HCT116 (cell line): Measurements from ENCODE around the gene OR52R1. TPM values are rescaled to one million over a fixed set of nuclear protein-coding genes. Genes with fewer than 3 reads are reported as not detected.

Source experiments
- ATAC-seq: fragments of 200-7000 bp; cut with Tn5 transposase; 2 replicates; pipeline ENCODE4 v1.9.1; 2020; ENCODE audit warnings: mild to moderate bottlenecking, moderate library complexity
- BruUV-seq: library from RNA; stranded (reverse); fragments of 400-500 nt; replicated peaks from 2 replicates; lab custom pipeline; 2021; lab: Mats Ljungman, UMichigan
- CTCF ChIA-PET: fragments of 300-600 bp; sonication (Branson Sonifier 250); formaldehyde crosslinking; loops from one replicate; lab custom pipeline; 2021; ENCODE audit warnings: antibody characterized with exemption; lab: Charles Lee
- POLR2A ChIA-PET: fragments of 300-600, 350-600 bp; sonication (Branson Sonifier 250); formaldehyde crosslinking; loops from one replicate; lab custom pipeline; 2021; ENCODE audit warnings: antibody characterized with exemption; lab: Charles Lee
- RAD21 ChIA-PET, 2 experiments: fragments of 300-600 bp; sonication (Branson Sonifier 250); formaldehyde crosslinking; loops; one replicate each; lab custom pipeline; 2023; ENCODE audit warnings: low total read pairs in 2 of 2; ENCODE audit not compliant: uncharacterized antibody in 2 of 2, unreplicated experiment in 2 of 2, low non-redundant PET in 1 of 2; lab: Charles Lee
- DNase-seq: peaks from one replicate; pipeline ENCODE4 v3.0.0-alpha.2; 2010; ENCODE audit warnings: low read depth, low spot score
- H2AFZ ChIP-seq: fragments of 200-600 bp; shearing (Covaris generic), sonication (generic); 2 replicates; pipeline ENCODE4 v1.6.1; 2017; ENCODE audit warnings: low read depth, mixed run types, mixed read lengths, antibody characterized with exemption, low read length; ENCODE audit not compliant: poor library complexity, severe bottlenecking
- H3K27ac ChIP-seq: 2 replicates; pipeline ENCODE4 v1.5.1; 2012; ENCODE audit warnings: low read depth, low read length
- H3K27me3 ChIP-seq: fragments of 200-600 bp; sonication (generic); 2 replicates; pipeline ENCODE4 v1.6.1; 2016; ENCODE audit warnings: mixed run types, low read length, mixed read lengths; ENCODE audit not compliant: insufficient read depth
- H3K36me3 ChIP-seq, 2 experiments: fragments of 200-500 bp in 1 of 2; fragments of 200-600 bp in 1 of 2; sonication (Bioruptor generic) in 1 of 2; sonication (generic) in 1 of 2; 2 replicates each; pipeline versions ENCODE4 v1.5.1 to v1.6.1; 2014 to 2016; ENCODE audit warnings: low read length in 2 of 2, inconsistent platforms in 1 of 2, mixed read lengths in 1 of 2, mixed run types in 1 of 2; ENCODE audit not compliant: insufficient read depth in 2 of 2, control insufficient read depth in 1 of 2
- H3K4me1 ChIP-seq, 2 experiments: fragments of 200-600 bp in 1 of 2; sonication (generic) in 1 of 2; 2 replicates each; pipeline versions ENCODE4 v1.5.1 to v1.6.1; 2012 to 2017; ENCODE audit warnings: low read length in 2 of 2, inconsistent platforms in 1 of 2, mild to moderate bottlenecking in 1 of 2, mixed read lengths in 1 of 2, mixed run types in 1 of 2, moderate library complexity in 1 of 2; ENCODE audit not compliant: insufficient read depth in 2 of 2, control insufficient read depth in 1 of 2
- H3K4me2 ChIP-seq: fragments of 200-600 bp; sonication (generic); 2 replicates; pipeline ENCODE4 v1.6.1; 2017; ENCODE audit warnings: mixed run types, low read length, mixed read lengths
- H3K4me3 ChIP-seq, 2 experiments: fragments of 200-600 bp in 1 of 2; sonication (generic) in 1 of 2; replicated peaks in 1 of 2; 2 replicates each; pipeline ENCODE4 v1.5.1; 2011 to 2016; ENCODE audit warnings: low read length in 2 of 2, control low read depth in 1 of 2, low read depth in 1 of 2, mild to moderate bottlenecking in 1 of 2, mixed read lengths in 1 of 2, mixed run types in 1 of 2
- H3K79me2 ChIP-seq: fragments of 200-600 bp; sonication (generic); 2 replicates; pipeline ENCODE4 v1.6.1; 2017; ENCODE audit warnings: mild to moderate bottlenecking, mixed run types, low read length, moderate library complexity, mixed read lengths; ENCODE audit not compliant: insufficient read depth
- H3K9ac ChIP-seq: fragments of 200-600 bp; sonication (generic); 2 replicates; pipeline ENCODE4 v1.6.1; 2016; ENCODE audit warnings: low read length, mixed read lengths
- H3K9me2 ChIP-seq: fragments of 200-600 bp; sonication (generic), shearing (Covaris generic); 2 replicates; pipeline ENCODE4 v1.6.1; 2017; ENCODE audit warnings: mixed run types, mild to moderate bottlenecking, moderate library complexity; ENCODE audit not compliant: insufficient read depth
- H3K9me3 ChIP-seq, 2 experiments: fragments of 200-500 bp in 1 of 2; fragments of 200-600 bp in 1 of 2; sonication (Bioruptor generic) in 1 of 2; sonication (generic) in 1 of 2; 2 replicates each; pipeline ENCODE4 v1.6.1; 2014 to 2017; ENCODE audit warnings: low read length in 2 of 2, mixed read lengths in 2 of 2, inconsistent platforms in 1 of 2, low read depth in 1 of 2, mild to moderate bottlenecking in 1 of 2, mixed run types in 1 of 2, moderate library complexity in 1 of 2; ENCODE audit not compliant: control insufficient read depth in 1 of 2, insufficient read depth in 1 of 2
- H4K20me1 ChIP-seq: fragments of 200-600 bp; sonication (generic), shearing (Covaris generic); 2 replicates; pipeline ENCODE4 v1.6.1; 2017; ENCODE audit warnings: mixed run types, mild to moderate bottlenecking, moderate library complexity; ENCODE audit not compliant: insufficient read depth
- CBX3 ChIP-seq: IDR thresholded peaks from 2 replicates; pipeline ENCODE4 v1.6.1; 2012; ENCODE audit warnings: low read depth
- EGR1 ChIP-seq: IDR thresholded peaks from 2 replicates; pipeline ENCODE4 v1.6.1; 2012; ENCODE audit warnings: low read depth
- ELF1 ChIP-seq: IDR thresholded peaks from 2 replicates; pipeline ENCODE4 v1.6.1; 2012; ENCODE audit warnings: low read depth, borderline replicate concordance
- EZH2 ChIP-seq: fragments of 200-600 bp; sonication (generic); IDR thresholded peaks from 2 replicates; pipeline ENCODE4 v1.6.1; 2017; ENCODE audit warnings: antibody characterized with exemption, mixed run types
- EZH2phosphoT487 ChIP-seq: fragments of 200-600 bp; IDR thresholded peaks from 2 replicates; pipeline ENCODE4 v1.6.1; 2018; ENCODE audit warnings: antibody characterized with exemption, borderline replicate concordance
- FOSL1 ChIP-seq: IDR thresholded peaks from 2 replicates; pipeline ENCODE4 v1.6.1; 2012; ENCODE audit warnings: low read depth
- JUND ChIP-seq: IDR thresholded peaks from 2 replicates; pipeline ENCODE4 v1.6.1; 2012
- POLR2A ChIP-seq: IDR thresholded peaks from 2 replicates; pipeline ENCODE4 v1.7.0; 2011; ENCODE audit warnings: borderline replicate concordance; ENCODE audit not compliant: insufficient read depth, insufficient read length; ENCODE audit errors: extremely low read depth
- POLR2AphosphoS5 ChIP-seq: IDR thresholded peaks from 2 replicates; pipeline ENCODE4 v1.6.1; 2011; ENCODE audit warnings: mild to moderate bottlenecking, low read depth, low read length, moderate library complexity
- RAD21 ChIP-seq: IDR thresholded peaks from 2 replicates; pipeline ENCODE4 v1.6.1; 2012; ENCODE audit warnings: low read depth, mild to moderate bottlenecking
- SIN3A ChIP-seq: IDR thresholded peaks from 2 replicates; pipeline ENCODE4 v1.6.1; 2012; ENCODE audit warnings: low read depth
- SP1 ChIP-seq: IDR thresholded peaks from 2 replicates; pipeline ENCODE4 v1.6.1; 2012; ENCODE audit warnings: low read depth
- TCF7L2 ChIP-seq: IDR thresholded peaks from 2 replicates; pipeline ENCODE4 v1.7.0; 2011; ENCODE audit warnings: borderline replicate concordance, inconsistent platforms; ENCODE audit not compliant: insufficient read depth, insufficient read length; ENCODE audit errors: extremely low read depth
- YY1 ChIP-seq: IDR thresholded peaks from 2 replicates; pipeline ENCODE4 v1.6.1; 2011; ENCODE audit warnings: low read length, low read depth, moderate library complexity, mild to moderate bottlenecking; ENCODE audit not compliant: insufficient replicate concordance; ENCODE audit errors: extremely low read depth
- ZNF274 ChIP-seq: fragments of 200-500 bp; sonication (Bioruptor generic); IDR thresholded peaks from 2 replicates; pipeline ENCODE4 v1.6.1; 2014; ENCODE audit warnings: mild to moderate bottlenecking, low read depth, low read length, inconsistent platforms
- intact Hi-C: fragments of 100-400 bp; cut with micrococcal nuclease; formaldehyde crosslinking; loops from 2 replicates; pipeline ENCODE4 v1.10.0; 2022
- total RNA-seq: library from RNA; stranded (reverse); gene quantifications from one replicate; pipeline ENCODE4 v1.2.1, GENCODE V29; 2021; ENCODE audit not compliant: unreplicated experiment
- TF ChIP-seq, protein P1 (sequence below), 3 experiments: fragments of 200-600 bp in 1 of 3; sonication (generic) in 1 of 3; IDR thresholded peaks in 2 of 3; conservative IDR thresholded peaks in 1 of 3; 2 replicates each; pipeline ENCODE4 v1.5.1; 2012 to 2017; ENCODE audit warnings: low read depth in 2 of 3, low read length in 2 of 3, antibody characterized with exemption in 1 of 3, borderline replicate concordance in 1 of 3, control low read depth in 1 of 3, mild to moderate bottlenecking in 1 of 3, mixed read lengths in 1 of 3, mixed run types in 1 of 3, moderate library complexity in 1 of 3; ENCODE audit not compliant: insufficient read depth in 1 of 3
- TF ChIP-seq, protein P2 (sequence below): IDR thresholded peaks from 2 replicates; pipeline ENCODE4 v1.6.1; 2011; ENCODE audit warnings: mild to moderate bottlenecking, low read length, moderate library complexity; ENCODE audit not compliant: insufficient replicate concordance; ENCODE audit errors: extremely low read depth

The OR52R1 gene
- total RNA-seq, 1 experiment from 2014 or later, result not detected

DNA sequence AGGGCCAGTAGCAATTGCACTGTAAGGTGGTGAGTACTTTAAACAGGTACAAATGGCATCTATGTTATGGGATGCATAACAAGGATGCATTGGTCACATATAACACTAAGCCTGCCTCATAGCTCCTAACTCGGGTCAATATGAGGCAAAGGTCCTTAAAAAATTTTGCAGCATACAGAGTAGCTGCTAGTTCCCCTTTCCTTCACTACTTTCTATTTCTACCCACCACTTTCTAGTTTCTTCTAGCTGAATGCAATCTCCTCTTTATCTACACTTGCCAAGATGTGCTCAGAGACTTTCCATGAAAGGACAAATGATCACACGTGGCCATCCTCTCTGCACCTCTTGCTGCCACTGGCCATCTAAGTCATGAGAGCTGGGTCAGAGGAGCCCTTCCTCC, 26.7 kb upstream of the OR52R1 start:
- POLR2A ChIA-PET, result no interaction called here
- no peak overlapping the region for H3K9ac ChIP-seq
- TF ChIP-seq ELF1 (no peak), SP1 (no peak), EZH2phosphoT487 (no peak), POLR2A (no peak), ZNF274 (no peak), FOSL1 (no peak), YY1 (no peak), CBX3 (no peak)
- TF ChIP-seq, all 23 proteins: peak for 0
- peaks cover 31% of the 10 kb centered on the region for H3K27me3 ChIP-seq
- ChIA-PET CTCF (no interaction called here), RAD21 (no interaction called here)
- no peaks in the 10 kb centered on the region for H3K9me2 ChIP-seq
- no peak overlapping the region for H3K27ac ChIP-seq
- no peaks in the 10 kb centered on the region for H3K36me3 ChIP-seq
- no peak overlapping the region for H3K4me3 ChIP-seq
- H3K9me3 ChIP-seq, result no peaks in the 10 kb centered on the region
- no TSS peak for BruUV-seq
- H3K4me1 ChIP-seq, result no peaks in the 10 kb centered on the region
- no peaks in the 10 kb centered on the region for H4K20me1 ChIP-seq
- intact Hi-C loops, result no loop called here
- DNase-seq (no peak), ATAC-seq (no peak)
- H2AFZ ChIP-seq, result no peak overlapping the region
- no peaks in the 10 kb centered on the region for H3K79me2 ChIP-seq
- no peak overlapping the region for H3K4me2 ChIP-seq

DNA sequence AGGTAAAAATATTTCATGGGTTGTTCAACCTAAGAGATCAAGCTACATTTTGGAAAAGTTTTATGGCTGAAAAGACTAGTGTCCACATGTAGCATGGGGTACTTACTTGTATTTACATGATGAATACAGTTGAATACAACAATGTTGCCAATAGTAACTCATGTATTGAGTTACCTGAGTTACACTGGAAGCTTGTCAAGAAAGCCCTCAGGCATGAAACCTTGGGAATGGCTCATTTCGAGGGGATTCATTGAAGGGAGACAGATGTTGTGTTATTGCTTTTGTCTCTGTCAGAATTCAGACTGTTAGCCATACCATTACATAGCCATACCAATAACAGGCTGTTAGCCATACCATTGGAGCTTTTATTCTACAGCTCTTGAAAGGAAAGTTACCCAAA, 26.2 kb upstream of the OR52R1 start:
- peaks cover 27% of the 10 kb centered on the region for H3K27me3 ChIP-seq
- ATAC-seq (no peak), DNase-seq (no peak)
- no peaks in the 10 kb centered on the region for H3K4me1 ChIP-seq
- no TSS peak for BruUV-seq
- H3K9ac ChIP-seq, result no peak overlapping the region
- H3K9me2 ChIP-seq, result no peaks in the 10 kb centered on the region
- H4K20me1 ChIP-seq, result no peaks in the 10 kb centered on the region
- H2AFZ ChIP-seq, result no peak overlapping the region
- H3K9me3 ChIP-seq, result no peaks in the 10 kb centered on the region
- H3K36me3 ChIP-seq, result no peaks in the 10 kb centered on the region
- no peak overlapping the region for H3K4me3 ChIP-seq
- H3K27ac ChIP-seq, result no peak overlapping the region
- intact Hi-C loops, result no loop called here
- ChIA-PET CTCF (no interaction called here), POLR2A (no interaction called here), RAD21 (no interaction called here)
- H3K4me2 ChIP-seq, result no peak overlapping the region
- no peaks in the 10 kb centered on the region for H3K79me2 ChIP-seq
- TF ChIP-seq TCF7L2 (no peak), SP1 (no peak), EZH2 (no peak), POLR2AphosphoS5 (no peak), RAD21 (no peak), EGR1 (no peak), SIN3A (no peak), CBX3 (no peak), JUND (no peak), EZH2phosphoT487 (no peak)
- TF ChIP-seq, protein P1, sequence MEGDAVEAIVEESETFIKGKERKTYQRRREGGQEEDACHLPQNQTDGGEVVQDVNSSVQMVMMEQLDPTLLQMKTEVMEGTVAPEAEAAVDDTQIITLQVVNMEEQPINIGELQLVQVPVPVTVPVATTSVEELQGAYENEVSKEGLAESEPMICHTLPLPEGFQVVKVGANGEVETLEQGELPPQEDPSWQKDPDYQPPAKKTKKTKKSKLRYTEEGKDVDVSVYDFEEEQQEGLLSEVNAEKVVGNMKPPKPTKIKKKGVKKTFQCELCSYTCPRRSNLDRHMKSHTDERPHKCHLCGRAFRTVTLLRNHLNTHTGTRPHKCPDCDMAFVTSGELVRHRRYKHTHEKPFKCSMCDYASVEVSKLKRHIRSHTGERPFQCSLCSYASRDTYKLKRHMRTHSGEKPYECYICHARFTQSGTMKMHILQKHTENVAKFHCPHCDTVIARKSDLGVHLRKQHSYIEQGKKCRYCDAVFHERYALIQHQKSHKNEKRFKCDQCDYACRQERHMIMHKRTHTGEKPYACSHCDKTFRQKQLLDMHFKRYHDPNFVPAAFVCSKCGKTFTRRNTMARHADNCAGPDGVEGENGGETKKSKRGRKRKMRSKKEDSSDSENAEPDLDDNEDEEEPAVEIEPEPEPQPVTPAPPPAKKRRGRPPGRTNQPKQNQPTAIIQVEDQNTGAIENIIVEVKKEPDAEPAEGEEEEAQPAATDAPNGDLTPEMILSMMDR (IDR thresholded peaks at IDR 0.05 in 2 of 3, conservative IDR thresholded peaks at IDR 0.05 in 1 of 3; ENCODE audit: borderline replicate concordance in 1 of 3, insufficient read depth in 1 of 3, low read depth in 2 of 3, low read length in 2 of 3), result no peak
- TF ChIP-seq, protein P2, sequence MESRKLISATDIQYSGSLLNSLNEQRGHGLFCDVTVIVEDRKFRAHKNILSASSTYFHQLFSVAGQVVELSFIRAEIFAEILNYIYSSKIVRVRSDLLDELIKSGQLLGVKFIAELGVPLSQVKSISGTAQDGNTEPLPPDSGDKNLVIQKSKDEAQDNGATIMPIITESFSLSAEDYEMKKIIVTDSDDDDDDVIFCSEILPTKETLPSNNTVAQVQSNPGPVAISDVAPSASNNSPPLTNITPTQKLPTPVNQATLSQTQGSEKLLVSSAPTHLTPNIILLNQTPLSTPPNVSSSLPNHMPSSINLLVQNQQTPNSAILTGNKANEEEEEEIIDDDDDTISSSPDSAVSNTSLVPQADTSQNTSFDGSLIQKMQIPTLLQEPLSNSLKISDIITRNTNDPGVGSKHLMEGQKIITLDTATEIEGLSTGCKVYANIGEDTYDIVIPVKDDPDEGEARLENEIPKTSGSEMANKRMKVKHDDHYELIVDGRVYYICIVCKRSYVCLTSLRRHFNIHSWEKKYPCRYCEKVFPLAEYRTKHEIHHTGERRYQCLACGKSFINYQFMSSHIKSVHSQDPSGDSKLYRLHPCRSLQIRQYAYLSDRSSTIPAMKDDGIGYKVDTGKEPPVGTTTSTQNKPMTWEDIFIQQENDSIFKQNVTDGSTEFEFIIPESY, result no peak
